Endothelial cell of umbilical vein (primary cell): ENCODE results near the gene FES. TPM values are rescaled to one million over a fixed set of nuclear protein-coding genes. Genes with fewer than 3 reads are reported as not detected.
A peak's percentile ranks its signal among the peaks of the same experiment; 100 is the strongest.

ENCODE experiments used
- BruUV-seq: library from RNA; stranded (reverse); fragments of 400-500 nt; replicated peaks from 2 replicates; lab custom pipeline; 2021; lab: Mats Ljungman, UMichigan
- CTCF ChIA-PET: fragments of 300-600, 350-600 bp; sonication (Branson Sonifier 250); formaldehyde crosslinking; loops from one replicate; lab custom pipeline; 2021; ENCODE audit warnings: antibody characterized with exemption, inconsistent platforms; lab: Charles Lee
- POLR2A ChIA-PET: fragments of 300-600, 350-600 bp; sonication (Branson Sonifier 250); formaldehyde crosslinking; loops from one replicate; lab custom pipeline; 2021; ENCODE audit warnings: antibody characterized with exemption, inconsistent platforms; lab: Charles Lee
- DNase-seq: peaks from one replicate; pipeline ENCODE4 v3.0.0-alpha.2; 2011; ENCODE audit warnings: low read depth, low spot score
- FAIRE-seq: peaks from 2 replicates; lab custom pipeline; 2011; peaks lifted over from hg19 to GRCh38; lab: Jason Lieb, UNC
- H2AFZ ChIP-seq: 2 replicates; pipeline ENCODE4 v1.6.0; 2012; ENCODE audit warnings: low read depth, low read length, control low read depth, inconsistent platforms
- H3K27ac ChIP-seq: 2 replicates; pipeline ENCODE4 v1.5.1; 2011; ENCODE audit warnings: low read depth, mild to moderate bottlenecking, control low read depth, low read length, moderate library complexity; ENCODE audit not compliant: insufficient read depth
- H3K27me3 ChIP-seq, 2 experiments: 2 replicates each; pipeline versions ENCODE4 v1.6.0 to v1.6.1; 2011; ENCODE audit warnings: low read length in 2 of 2, mixed read lengths in 1 of 2; ENCODE audit not compliant: control insufficient read depth in 2 of 2, insufficient read depth in 2 of 2
- H3K36me3 ChIP-seq, 2 experiments: 2 replicates in 1 of 2; 3 replicates in 1 of 2; pipeline ENCODE4 v1.5.1; 2011; ENCODE audit warnings: low read length in 2 of 2, mild to moderate bottlenecking in 1 of 2, moderate library complexity in 1 of 2; ENCODE audit not compliant: control insufficient read depth in 2 of 2, insufficient read depth in 2 of 2; ENCODE audit errors: extremely low read depth in 1 of 2
- H3K4me1 ChIP-seq: 3 replicates; pipeline ENCODE4 v1.5.1; 2011; ENCODE audit warnings: mild to moderate bottlenecking, low read length; ENCODE audit not compliant: control insufficient read depth, insufficient read depth; ENCODE audit errors: extremely low read depth
- H3K4me2 ChIP-seq: 2 replicates; pipeline ENCODE4 v1.6.1; 2011; ENCODE audit warnings: low read length, control low read depth, mixed read lengths; ENCODE audit not compliant: insufficient read depth
- H3K4me3 ChIP-seq, 3 experiments: fragments of 200-600 bp in 1 of 3; sonication (generic), shearing (Covaris generic) in 1 of 3; replicated peaks in 1 of 3; 2 replicates each; pipeline ENCODE4 v1.5.1; 2011 to 2016; ENCODE audit warnings: control low read depth in 3 of 3, low read length in 3 of 3, mild to moderate bottlenecking in 2 of 3, inconsistent platforms in 1 of 3, low read depth in 1 of 3, moderate library complexity in 1 of 3; ENCODE audit not compliant: insufficient read depth in 1 of 3
- H3K79me2 ChIP-seq: 2 replicates; pipeline ENCODE4 v1.6.0; 2012; ENCODE audit warnings: low read length, inconsistent platforms; ENCODE audit not compliant: control insufficient read depth, insufficient read depth
- H3K9ac ChIP-seq: replicated peaks from 2 replicates; pipeline ENCODE3; 2011; ENCODE audit warnings: low read length, control low read depth; ENCODE audit not compliant: insufficient read depth; ENCODE audit errors: extremely low read depth
- H3K9me1 ChIP-seq: replicated peaks from 3 replicates; pipeline ENCODE4 v1.6.0; 2011; ENCODE audit warnings: mild to moderate bottlenecking, low read length; ENCODE audit not compliant: control insufficient read depth, insufficient read depth; ENCODE audit errors: extremely low read depth
- H3K9me3 ChIP-seq: replicated peaks from 2 replicates; pipeline ENCODE4 v1.5.1; 2012; ENCODE audit warnings: low read length, inconsistent platforms; ENCODE audit not compliant: control insufficient read depth, insufficient read depth
- H4K20me1 ChIP-seq: replicated peaks from 2 replicates; pipeline ENCODE3; 2011; ENCODE audit warnings: mild to moderate bottlenecking, low read length; ENCODE audit not compliant: control insufficient read depth, insufficient read depth; ENCODE audit errors: extremely low read depth
- CTCF ChIP-seq, 2 donors: IDR thresholded peaks; 1 replicate in 1 of 2; 2 replicates in 1 of 2; pipeline ENCODE4 v1.5.1; 2011; ENCODE audit warnings: low read length in 2 of 2, mild to moderate bottlenecking in 2 of 2, moderate library complexity in 2 of 2, control low read depth in 1 of 2, inconsistent platforms in 1 of 2, low read depth in 1 of 2; ENCODE audit not compliant: insufficient read depth in 1 of 2; ENCODE audit errors: extremely low read depth in 1 of 2
- EZH2 ChIP-seq: IDR thresholded peaks from 2 replicates; pipeline ENCODE4 v1.6.1; 2012; ENCODE audit warnings: borderline replicate concordance, low read depth, mild to moderate bottlenecking, moderate library complexity, low read length, inconsistent platforms; ENCODE audit not compliant: severe bottlenecking
- FOS ChIP-seq: IDR thresholded peaks from 2 replicates; pipeline ENCODE4 v1.6.1; 2011; ENCODE audit warnings: mild to moderate bottlenecking, low read length, moderate library complexity, borderline replicate concordance; ENCODE audit not compliant: insufficient read depth
- GATA2 ChIP-seq: IDR thresholded peaks from 2 replicates; pipeline ENCODE4 v1.7.0; 2011; ENCODE audit warnings: low read depth, mild to moderate bottlenecking, moderate library complexity, mixed read lengths, low read length; ENCODE audit not compliant: insufficient read length, insufficient read depth
- JUN ChIP-seq: IDR thresholded peaks from 2 replicates; pipeline ENCODE4 v1.6.1; 2011; ENCODE audit warnings: borderline replicate concordance, low read depth; ENCODE audit not compliant: insufficient read length, insufficient read depth
- MAX ChIP-seq: IDR thresholded peaks from 2 replicates; pipeline ENCODE4 v1.6.1; 2011; ENCODE audit not compliant: insufficient read depth, insufficient read length
- MYC ChIP-seq: IDR thresholded peaks from one replicate; pipeline ENCODE4 v1.6.1; 2011; ENCODE audit warnings: mild to moderate bottlenecking, low read depth, low read length
- POLR2A ChIP-seq: IDR thresholded peaks from 2 replicates; pipeline ENCODE4 v1.6.1; 2012; ENCODE audit warnings: low read depth, mild to moderate bottlenecking, control low read depth, low read length
- POLR2AphosphoS5 ChIP-seq: IDR thresholded peaks from 2 replicates; pipeline ENCODE4 v1.6.1; 2012; ENCODE audit warnings: low read depth, mild to moderate bottlenecking, control low read depth, low read length, moderate library complexity; ENCODE audit not compliant: insufficient read depth
- dilution Hi-C: fragments of 300-500 bp; cut with MboI; formaldehyde crosslinking; loops from one replicate; pipeline ENCODE4 v1.15.0; 2019; ENCODE audit warnings: low sequenced_read_pairs; ENCODE audit not compliant: extremely low pct_ligation_motif_present
- intact Hi-C: fragments of 100-400 bp; cut with micrococcal nuclease; formaldehyde crosslinking; loops from one replicate; pipeline ENCODE4 v1.10.0; 2022
- polyA plus RNA-seq, 4 experiments: library from polyadenylated mRNA; depleted of rRNA in 3 of 4; stranded (reverse) in 3 of 4; unstranded in 1 of 4; fragments of >200 nt; gene quantifications; 2 replicates each; pipeline versions ENCODE4 v1.2.1 to v1.2.3, GENCODE V29; 2011 to 2012; ENCODE audit warnings: missing spikeins in 1 of 4
- total RNA-seq: library from RNA; stranded (reverse); gene quantifications from 2 replicates; pipeline ENCODE4 v1.2.3, GENCODE V29; 2021

FES gene
- total and polyA plus RNA-seq, 2 donors (not counting 3 experiments of a cell fraction or from before 2014, with no cell fraction given), result 41.5 to 58.1 TPM

GRCh38 chr15:90840157-90840855 lies 44.0 kb upstream of the FES start:
- POLR2A ChIA-PET, result no interaction called here

GRCh38 chr15:90840954-90841353 lies 43.4 kb upstream of the FES start:
- POLR2A ChIA-PET, result no interaction called here
- H3K36me3 ChIP-seq, result no peaks in the 10 kb centered on the region
- H3K27me3 ChIP-seq, result no peaks in the 10 kb centered on the region
- dilution Hi-C loops, result no loop called here
- no peak for DNase-seq
- H3K9me1 ChIP-seq, result no peaks in the 10 kb centered on the region
- intact Hi-C loops, result no loop called here
- no peak overlapping the region for H3K4me2 ChIP-seq
- TF ChIP-seq POLR2AphosphoS5, result no peak
- no peak for TF ChIP-seq JUN
- TF ChIP-seq MAX, result no peak
- no peak for TF ChIP-seq POLR2A
- no peak for TF ChIP-seq MYC
- no peak for TF ChIP-seq CTCF (IDR thresholded peaks at IDR 0.05; ENCODE audit: extremely low read depth in 1 of 2, insufficient read depth in 1 of 2, low read depth in 1 of 2, low read length in 2 of 2)
- no peak for TF ChIP-seq FOS
- no peak for TF ChIP-seq EZH2
- TF ChIP-seq GATA2, result no peak
- no peaks in the 10 kb centered on the region for H3K9me3 ChIP-seq
- H3K27ac ChIP-seq, result no peak overlapping the region
- no peak overlapping the region for H3K9ac ChIP-seq
- peak overlapping the region; percentile 40 for H2AFZ ChIP-seq
- no peaks in the 10 kb centered on the region for H3K79me2 ChIP-seq
- no peaks in the 10 kb centered on the region for H4K20me1 ChIP-seq
- BruUV-seq, result no TSS peak
- H3K4me3 ChIP-seq, result no peak overlapping the region
- no peak for FAIRE-seq
- H3K4me1 ChIP-seq, result peaks cover 3% of the 10 kb centered on the region
- CTCF ChIA-PET, result no interaction called here

More at GRCh38 chr15:90840157-90840855, 44.0 kb upstream of the FES start:
- Histone ChIP-seq H3K27ac (no peak overlapping the region), H3K27me3 (no peaks in the 10 kb centered on the region), H3K9me1 (no peaks in the 10 kb centered on the region), H3K4me1 (peaks cover 3% of the 10 kb centered on the region), H3K79me2 (no peaks in the 10 kb centered on the region), H3K4me2 (no peak overlapping the region), H2AFZ (no peak overlapping the region), H3K9me3 (no peaks in the 10 kb centered on the region), H4K20me1 (no peaks in the 10 kb centered on the region), H3K9ac (no peak overlapping the region), H3K36me3 (no peaks in the 10 kb centered on the region), H3K4me3 (no peak overlapping the region)
- intact Hi-C loops, result no loop called here
- CTCF ChIA-PET, result interaction anchor here (0.5 kb wide), 1 partner anchor 176 kb away, joined by 3 read pairs; no protein-coding TSS in a partner anchor
- dilution Hi-C loops, result no loop called here
- no TSS peak for BruUV-seq
- TF ChIP-seq EZH2, result no peak
- TF ChIP-seq POLR2AphosphoS5, result no peak
- FAIRE-seq, result no peak
- DNase-seq, result no peak
